ENCODE measurements around the gene KHK.
"Not testable (repeated sequence)": the region's sequence is repeated elsewhere in the genome, so short reads cannot be mapped to it uniquely, and the experiment has no call there.

The KHK gene

DNA sequence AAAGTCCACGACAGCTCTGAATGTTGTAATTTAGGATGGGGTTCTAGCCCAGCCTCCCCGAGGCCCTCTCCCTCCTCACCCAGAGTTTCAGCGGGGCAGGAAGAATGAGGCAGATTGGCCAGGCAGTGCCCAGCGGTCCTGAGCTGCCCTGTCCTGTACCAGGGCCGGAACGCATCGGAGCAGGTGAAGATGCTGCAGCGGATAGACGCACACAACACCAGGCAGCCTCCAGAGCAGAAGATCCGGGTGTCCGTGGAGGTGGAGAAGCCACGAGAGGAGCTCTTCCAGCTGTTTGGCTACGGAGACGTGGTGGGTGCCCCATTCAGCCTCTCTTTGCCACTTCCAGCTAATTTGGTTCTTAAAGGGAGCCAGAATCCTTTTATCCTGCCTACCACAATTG, 10.8 kb downstream of the KHK start:
- no peak for DNase-seq

DNA sequence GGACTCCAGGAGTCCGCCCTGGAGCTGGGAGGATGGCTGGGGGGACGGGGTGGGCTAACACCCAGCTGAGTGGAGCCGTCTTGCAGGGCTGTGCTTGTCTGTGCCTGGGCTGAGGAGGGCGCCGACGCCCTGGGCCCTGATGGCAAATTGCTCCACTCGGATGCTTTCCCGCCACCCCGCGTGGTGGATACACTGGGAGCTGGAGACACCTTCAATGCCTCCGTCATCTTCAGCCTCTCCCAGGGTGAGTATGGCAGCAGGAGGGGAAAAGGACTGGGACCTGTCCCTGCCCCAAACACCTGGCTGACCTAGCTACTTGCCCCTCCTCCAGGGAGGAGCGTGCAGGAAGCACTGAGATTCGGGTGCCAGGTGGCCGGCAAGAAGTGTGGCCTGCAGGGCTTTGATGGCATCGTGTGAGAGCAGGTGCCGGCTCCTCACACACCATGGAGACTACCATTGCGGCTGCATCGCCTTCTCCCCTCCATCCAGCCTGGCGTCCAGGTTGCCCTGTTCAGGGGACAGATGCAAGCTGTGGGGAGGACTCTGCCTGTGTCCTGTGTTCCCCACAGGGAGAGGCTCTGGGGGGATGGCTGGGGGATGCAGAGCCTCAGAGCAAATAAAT, 12.9 kb downstream of the KHK start:
- DNase-seq = no peak

DNA sequence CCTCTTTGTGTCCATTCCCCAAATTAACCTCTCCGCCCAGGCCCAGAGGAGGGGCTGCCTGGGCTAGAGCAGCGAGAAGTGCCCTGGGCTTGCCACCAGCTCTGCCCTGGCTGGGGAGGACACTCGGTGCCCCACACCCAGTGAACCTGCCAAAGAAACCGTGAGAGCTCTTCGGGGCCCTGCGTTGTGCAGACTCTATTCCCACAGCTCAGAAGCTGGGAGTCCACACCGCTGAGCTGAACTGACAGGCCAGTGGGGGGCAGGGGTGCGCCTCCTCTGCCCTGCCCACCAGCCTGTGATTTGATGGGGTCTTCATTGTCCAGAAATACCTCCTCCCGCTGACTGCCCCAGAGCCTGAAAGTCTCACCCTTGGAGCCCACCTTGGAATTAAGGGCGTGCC, 13.5 kb downstream of the KHK start:
- DNase-seq = no peak

GRCh38 chr2:27102329-27102728, 15.8 kb downstream of the KHK start:
- no peak for DNase-seq

DNA sequence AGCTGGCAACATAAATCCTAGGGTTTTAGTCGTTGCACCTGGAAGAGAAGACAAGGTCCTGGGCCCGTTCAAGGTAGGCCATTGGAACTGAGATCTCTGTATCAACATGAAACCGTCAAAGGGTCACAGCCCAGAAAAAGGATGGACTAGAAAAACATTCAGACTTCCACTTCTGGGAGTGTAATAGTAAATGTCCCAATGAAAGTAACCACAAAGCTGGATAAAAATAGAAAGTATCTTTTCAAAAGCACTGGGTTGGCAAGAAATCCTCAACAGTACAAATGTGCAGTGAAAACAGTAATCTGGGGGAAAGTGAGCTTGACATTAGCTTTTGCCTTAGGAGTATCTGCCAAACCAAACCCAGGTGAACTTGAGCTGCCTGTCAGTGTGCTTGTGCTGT, 19.4 kb downstream of the KHK start:
- DNase-seq = peak in 1 of 4 experiments; percentile 13

- no peak for DNase-seq
Measured at GRCh38 chr2:27108221-27108620, 21.6 kb downstream of the KHK start.

DNA sequence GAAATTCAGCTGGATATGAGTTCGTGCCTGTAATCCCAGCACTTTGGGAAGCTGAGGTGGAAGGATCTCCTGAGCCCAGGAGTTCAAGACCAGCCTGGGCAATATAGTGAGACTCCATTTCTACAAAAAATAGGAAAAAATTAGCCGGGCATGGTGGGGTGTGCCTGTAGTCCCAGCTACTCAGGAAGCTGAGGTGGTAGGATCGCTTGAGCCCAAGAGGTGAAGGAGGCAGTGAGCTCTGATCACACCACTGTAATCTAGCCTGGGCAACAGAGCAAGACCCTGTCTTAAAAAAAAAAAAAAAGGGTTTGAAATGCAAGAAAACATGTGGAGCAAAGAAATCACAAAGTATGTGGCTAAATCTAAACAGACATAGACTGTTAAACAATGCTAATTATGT, 22.5 kb downstream of the KHK start:
- DNase-seq = no peak

DNA sequence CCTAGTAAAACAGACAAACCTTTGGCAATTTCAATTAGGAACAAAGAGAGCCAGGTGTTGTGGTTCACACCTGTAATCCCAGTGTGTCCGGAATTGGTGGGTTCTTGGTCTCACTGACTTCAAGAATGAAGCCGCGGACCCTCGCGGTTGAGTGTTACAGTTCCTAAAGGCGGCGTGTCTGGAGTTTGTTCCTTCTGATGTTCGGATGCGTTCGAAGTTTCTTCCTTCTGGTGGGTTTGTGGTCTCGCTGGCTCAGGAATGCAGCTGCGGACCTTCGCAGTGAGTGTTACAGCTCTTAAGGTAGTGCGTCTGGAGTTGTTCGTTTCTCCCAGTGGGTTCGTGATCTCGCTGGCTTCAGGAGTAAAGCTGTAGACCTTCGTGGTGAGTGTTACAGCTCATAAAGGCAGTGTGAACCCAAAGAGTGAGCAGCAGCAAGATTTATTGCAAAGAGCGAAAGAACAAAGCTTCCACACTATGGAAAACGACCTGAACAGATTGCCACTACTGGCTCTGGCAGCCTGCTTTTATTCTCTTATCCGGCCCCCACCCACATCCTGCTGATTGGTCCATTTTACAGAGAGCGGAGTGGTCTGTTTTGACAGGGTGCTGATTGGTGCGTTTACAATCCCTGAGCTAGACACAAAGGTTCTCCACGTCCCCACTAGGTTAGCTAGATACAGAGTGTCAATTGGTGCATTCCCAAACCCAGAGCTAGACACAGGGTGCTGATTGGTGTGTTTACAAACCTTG, 24.2 kb downstream of the KHK start:
- DNase-seq = not testable (repeated sequence)

DNA sequence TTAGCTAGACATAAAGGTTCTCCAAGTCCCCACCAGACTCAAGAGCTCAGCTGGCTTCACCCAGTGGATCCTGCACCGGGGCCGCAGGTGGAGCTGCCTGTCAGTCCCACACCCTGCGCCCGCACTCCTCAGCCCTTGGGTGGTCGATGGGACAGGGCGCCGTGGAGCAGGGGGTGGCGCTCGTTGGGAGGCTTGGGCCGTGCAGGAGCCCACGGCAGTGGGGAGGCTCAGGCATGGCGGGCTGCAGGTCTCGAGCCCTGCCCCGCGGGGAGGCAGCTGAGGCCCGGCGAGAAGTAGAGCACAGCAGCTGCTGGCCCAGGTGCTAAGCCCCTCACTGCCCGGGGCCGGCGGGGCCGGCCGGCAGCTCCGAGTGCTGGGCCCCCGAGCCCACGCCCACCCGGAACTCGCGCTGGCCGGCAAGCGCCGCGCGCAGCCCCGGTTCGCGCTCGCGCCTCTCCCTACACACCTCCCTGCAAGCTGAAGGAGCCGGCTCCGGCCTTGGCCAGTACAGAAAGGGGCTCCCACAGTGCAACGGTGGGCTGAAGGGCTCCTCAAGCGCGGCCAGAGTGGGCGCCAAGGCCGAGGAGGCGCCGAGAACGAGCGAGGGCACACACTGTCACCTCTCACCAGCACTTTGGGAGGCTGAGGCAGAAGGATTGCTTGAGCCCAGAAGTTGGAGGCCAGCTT, 25.0 kb downstream of the KHK start:
- DNase-seq = not testable (repeated sequence)

GRCh38 chr2:27115519-27115918, 28.9 kb downstream of the KHK start:
- DNase-seq = no peak

DNA sequence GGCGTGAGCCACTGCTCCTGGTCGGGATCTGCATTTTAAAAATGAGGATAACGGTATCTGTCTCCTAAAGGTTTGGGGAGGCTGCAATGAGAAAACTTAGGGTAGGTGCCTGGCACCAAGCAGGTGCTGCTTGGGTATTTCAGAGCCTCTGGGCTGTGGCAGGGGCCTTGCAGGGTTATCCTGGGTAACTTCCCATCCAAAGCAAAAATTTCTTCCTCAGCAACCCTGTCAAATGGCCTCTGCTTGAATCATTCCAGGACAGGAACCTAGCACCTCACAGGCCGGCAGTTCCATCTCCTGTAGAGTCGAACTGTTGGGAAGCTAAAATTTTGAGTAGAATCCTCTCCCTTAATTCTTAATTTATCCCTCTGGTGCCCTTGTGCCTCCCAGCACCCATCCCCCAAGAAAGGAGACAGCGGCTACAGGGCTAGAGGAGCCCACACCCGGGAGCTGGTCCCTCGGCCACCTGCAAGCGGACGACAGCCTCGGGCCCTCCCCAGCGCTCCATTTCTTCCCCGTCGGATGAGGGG, 31.5 kb downstream of the KHK start:
- no peak for DNase-seq

GRCh38 chr2:27118525-27119329, 32.2 kb downstream of the KHK start, which contains the start of gene CGREF1:
Gene CGREF1, minus strand, starts transcription at chr2:27119128. Its CDS starts 14,762 bp downstream, at chr2:27104366.
- peak in 2 of 4 experiments; percentile 22 to 41 for DNase-seq

GRCh38 chr2:27119330-27119670, 32.7 kb downstream of the KHK start:
- not testable (repeated sequence) for DNase-seq

GRCh38 chr2:27121906-27122305, 35.3 kb downstream of the KHK start:
- DNase-seq = peak in 3 of 4 experiments; percentile 29 to 50 (median 49)

GRCh38 chr2:27122791-27123190, 36.2 kb downstream of the KHK start:
- no peak for DNase-seq

DNA sequence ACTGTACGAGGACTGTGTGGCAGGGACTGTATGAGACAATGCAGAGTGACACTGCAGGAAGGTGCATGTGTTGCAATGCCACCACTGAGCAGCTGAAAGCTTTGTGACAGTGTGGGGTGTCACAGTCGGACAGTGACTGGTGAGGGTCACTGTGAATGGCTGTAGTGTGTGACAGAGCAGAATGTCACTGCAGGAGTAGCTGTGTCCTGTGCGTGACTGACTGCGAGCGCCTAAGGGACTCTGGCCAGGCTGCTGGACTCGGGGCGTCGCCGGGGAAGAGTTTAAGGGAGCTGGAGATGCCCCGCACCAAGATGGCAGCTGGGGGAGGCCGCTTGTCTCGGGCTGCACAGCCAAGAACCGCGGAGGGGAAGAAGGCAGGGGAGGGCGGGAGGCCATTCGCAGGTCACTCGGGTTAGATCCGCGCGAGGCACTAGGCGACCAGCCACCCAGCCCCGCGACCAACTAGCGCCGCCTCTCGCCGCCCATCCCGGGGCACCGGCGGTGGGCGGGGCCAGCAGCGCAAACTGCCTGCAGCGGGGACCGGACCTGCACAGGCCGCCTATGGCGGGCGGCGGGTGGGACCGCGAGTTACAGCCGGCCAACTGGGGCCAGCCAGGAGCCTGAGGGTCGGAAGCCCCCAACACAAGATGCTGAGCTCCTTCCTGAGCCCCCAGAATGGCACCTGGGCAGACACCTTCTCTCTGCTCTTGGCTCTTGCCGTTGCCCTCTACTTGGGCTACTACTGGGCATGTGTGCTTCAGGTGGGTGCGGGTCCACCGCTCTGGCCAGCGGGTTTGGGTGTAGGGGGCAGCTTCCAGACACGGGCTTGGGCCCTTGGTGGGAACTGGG, 37.0 kb downstream of the KHK start, which contains the start of gene ABHD1:
ABHD1 (plus strand) TSS at position 514 of the 849 bp plus-strand sequence; CDS start at position 648, 134 bp downstream.
- DNase-seq = peak; percentile 43 to 84 (median 69)

GRCh38 chr2:27125104-27125503, 38.5 kb downstream of the KHK start:
- DNase-seq = no peak

GRCh38 chr2:27126252-27126710, 39.7 kb downstream of the KHK start:
- no peak for DNase-seq

GRCh38 chr2:27127883-27128667, 41.5 kb downstream of the KHK start:
- no peak for DNase-seq
